Trophoblast cell (in vitro differentiated cells and primary cell): ENCODE data around the gene SMYD3.

ENCODE experiments used
- DNase-seq, 2 donors: peaks; one replicate each; pipeline ENCODE4 v3.0.0-alpha.2; 2016
- H2AFZ ChIP-seq: 2 replicates; pipeline ENCODE4 v1.6.1; 2013; ENCODE audit warnings: low read length, moderate library complexity, mild to moderate bottlenecking; ENCODE audit not compliant: insufficient read depth, poor library complexity
- H2AK5ac ChIP-seq: 2 replicates; pipeline ENCODE4 v1.6.1; 2013; ENCODE audit warnings: mild to moderate bottlenecking, low read length
- H2BK120ac ChIP-seq: 2 replicates; pipeline ENCODE4 v1.6.1; 2013; ENCODE audit warnings: low read length, mild to moderate bottlenecking, moderate library complexity; ENCODE audit not compliant: insufficient read depth, poor library complexity
- H2BK12ac ChIP-seq: 2 replicates; pipeline ENCODE4 v1.6.1; 2013; ENCODE audit warnings: mild to moderate bottlenecking, low read length, moderate library complexity
- H2BK5ac ChIP-seq: 2 replicates; pipeline ENCODE4 v1.6.1; 2013; ENCODE audit warnings: low read length, low read depth, moderate library complexity, mild to moderate bottlenecking; ENCODE audit not compliant: poor library complexity
- H3K14ac ChIP-seq: 2 replicates; pipeline ENCODE4 v1.6.1; 2013; ENCODE audit warnings: mild to moderate bottlenecking, low read length
- H3K18ac ChIP-seq: 2 replicates; pipeline ENCODE4 v1.6.1; 2013; ENCODE audit warnings: mild to moderate bottlenecking, low read length
- H3K23ac ChIP-seq: 2 replicates; pipeline ENCODE4 v1.6.1; 2013; ENCODE audit warnings: low read length
- H3K27ac ChIP-seq: 2 replicates; pipeline ENCODE4 v1.5.1; 2013; ENCODE audit warnings: low read depth, mild to moderate bottlenecking, inconsistent platforms, low read length, moderate library complexity
- H3K27me3 ChIP-seq: 2 replicates; pipeline ENCODE4 v1.6.1; 2013; ENCODE audit warnings: inconsistent platforms, mild to moderate bottlenecking, low read length, moderate library complexity; ENCODE audit not compliant: insufficient read depth
- H3K36me3 ChIP-seq, 2 experiments: 1 replicate in 1 of 2; 2 replicates in 1 of 2; pipeline ENCODE4 v1.6.1; 2013; ENCODE audit warnings: low read length in 2 of 2, mild to moderate bottlenecking in 2 of 2, moderate library complexity in 1 of 2; ENCODE audit not compliant: insufficient read depth in 2 of 2, control insufficient read depth in 1 of 2
- H3K4ac ChIP-seq: 2 replicates; pipeline ENCODE4 v1.6.1; 2013; ENCODE audit warnings: low read depth, mild to moderate bottlenecking, low read length, moderate library complexity
- H3K4me1 ChIP-seq, 2 experiments: 1 replicate in 1 of 2; 2 replicates in 1 of 2; pipeline ENCODE4 v1.6.1; 2013; ENCODE audit warnings: low read length in 2 of 2, mild to moderate bottlenecking in 2 of 2, moderate library complexity in 1 of 2; ENCODE audit not compliant: insufficient read depth in 2 of 2, control insufficient read depth in 1 of 2
- H3K4me2 ChIP-seq: 2 replicates; pipeline ENCODE4 v1.6.1; 2013; ENCODE audit warnings: inconsistent platforms, mild to moderate bottlenecking, low read length, moderate library complexity
- H3K4me3 ChIP-seq: 2 replicates; pipeline ENCODE4 v1.5.1; 2013; ENCODE audit warnings: mild to moderate bottlenecking, low read depth, low read length, inconsistent platforms
- H3K79me1 ChIP-seq: one replicate; pipeline ENCODE4 v1.6.1; 2013; ENCODE audit warnings: low read length
- H3K79me2 ChIP-seq: 2 replicates; pipeline ENCODE4 v1.6.1; 2013; ENCODE audit warnings: low read length, mild to moderate bottlenecking; ENCODE audit not compliant: control insufficient read depth, insufficient read depth, poor library complexity
- H3K9ac ChIP-seq: 2 replicates; pipeline ENCODE4 v1.6.1; 2013; ENCODE audit warnings: mild to moderate bottlenecking, low read length
- H3K9me3 ChIP-seq: 2 replicates; pipeline ENCODE4 v1.6.1; 2013; ENCODE audit warnings: low read depth, mild to moderate bottlenecking, control low read depth, inconsistent platforms, low read length; ENCODE audit not compliant: insufficient read depth
- H4K12ac ChIP-seq: 2 replicates; pipeline ENCODE4 v1.6.1; 2013; ENCODE audit warnings: low read depth, mild to moderate bottlenecking, low read length, moderate library complexity
- H4K8ac ChIP-seq: 2 replicates; pipeline ENCODE4 v1.6.1; 2013; ENCODE audit warnings: low read depth, mild to moderate bottlenecking, low read length, moderate library complexity
- H4K91ac ChIP-seq: one replicate; pipeline ENCODE4 v1.6.1; 2013; ENCODE audit warnings: low read depth, mild to moderate bottlenecking, low read length, moderate library complexity
- WGBS: extraction: QIAGEN DNeasy Blood & Tissue Kit; methylation state at CpG from one replicate; pipeline ENCODE4 v1.1.7; 2013; ENCODE audit warnings: missing lambda C conversion rate; ENCODE audit not compliant: insufficient read length, insufficient coverage; ENCODE audit errors: extremely low coverage; 5-methylcytosine and 5-hydroxymethylcytosine counted together

SMYD3 gene

GRCh38 chr1:246526380-246526779 is 19.3 kb upstream of the SMYD3 start:
- H2AK5ac ChIP-seq = no peak overlapping the region
- DNase-seq = no peak
- H2AFZ ChIP-seq = no peak overlapping the region
- H3K4me1 ChIP-seq = no peaks in the 10 kb centered on the region
- H2BK12ac ChIP-seq = no peak overlapping the region
- H3K14ac ChIP-seq = no peak overlapping the region
- H2BK5ac ChIP-seq = no peak overlapping the region
- no peak overlapping the region for H4K12ac ChIP-seq
- no peak overlapping the region for H3K23ac ChIP-seq
- H3K79me2 ChIP-seq = no peaks in the 10 kb centered on the region
- H4K8ac ChIP-seq = no peak overlapping the region
- H2BK120ac ChIP-seq = no peak overlapping the region
- H3K4me3 ChIP-seq = no peak overlapping the region
- H3K27ac ChIP-seq = no peak overlapping the region
- WGBS = no CpG with 5 or more reads among the region's 4 CpGs
- no peak overlapping the region for H3K4ac ChIP-seq
- no peak overlapping the region for H3K4me2 ChIP-seq
- peaks cover 18% of the 10 kb centered on the region for H3K9me3 ChIP-seq
- no peaks in the 10 kb centered on the region for H3K36me3 ChIP-seq
- H4K91ac ChIP-seq = no peak overlapping the region
- H3K27me3 ChIP-seq = no peaks in the 10 kb centered on the region
- H3K79me1 ChIP-seq = no peaks in the 10 kb centered on the region
- H3K18ac ChIP-seq = no peak overlapping the region
- no peak overlapping the region for H3K9ac ChIP-seq

- no peaks in the 10 kb centered on the region for H3K36me3 ChIP-seq
- H4K12ac ChIP-seq = no peak overlapping the region
- H3K79me1 ChIP-seq = no peaks in the 10 kb centered on the region
- H3K4me1 ChIP-seq = no peaks in the 10 kb centered on the region
- DNase-seq = no peak
- WGBS = no CpG with 5 or more reads among the region's 1 CpG
- no peak overlapping the region for H4K8ac ChIP-seq
- no peak overlapping the region for H2BK120ac ChIP-seq
- no peak overlapping the region for H2AFZ ChIP-seq
- no peak overlapping the region for H3K4me3 ChIP-seq
- no peak overlapping the region for H3K14ac ChIP-seq
- H3K18ac ChIP-seq = no peak overlapping the region
- H3K9ac ChIP-seq = no peak overlapping the region
- no peak overlapping the region for H3K4me2 ChIP-seq
- no peak overlapping the region for H2AK5ac ChIP-seq
- H3K27me3 ChIP-seq = no peaks in the 10 kb centered on the region
- H3K27ac ChIP-seq = no peak overlapping the region
- H2BK12ac ChIP-seq = no peak overlapping the region
- H3K9me3 ChIP-seq = peaks cover 59% of the 10 kb centered on the region
- H3K79me2 ChIP-seq = no peaks in the 10 kb centered on the region
- H2BK5ac ChIP-seq = no peak overlapping the region
- no peak overlapping the region for H4K91ac ChIP-seq
- H3K23ac ChIP-seq = no peak overlapping the region
- no peak overlapping the region for H3K4ac ChIP-seq
Measured at GRCh38 chr1:246519514-246519913, 12.4 kb upstream of the SMYD3 start.

GRCh38 chr1:246518456-246519205 is 11.6 kb upstream of the SMYD3 start:
- no peak overlapping the region for H4K8ac ChIP-seq
- no peak overlapping the region for H3K23ac ChIP-seq
- no peak overlapping the region for H2BK120ac ChIP-seq
- H3K18ac ChIP-seq = no peak overlapping the region
- H3K4ac ChIP-seq = no peak overlapping the region
- no peaks in the 10 kb centered on the region for H3K4me1 ChIP-seq
- H3K4me3 ChIP-seq = no peak overlapping the region
- H3K27ac ChIP-seq = no peak overlapping the region
- no peaks in the 10 kb centered on the region for H3K27me3 ChIP-seq
- no CpG with 5 or more reads among the region's 17 CpGs for WGBS
- no peak overlapping the region for H4K12ac ChIP-seq
- no peak overlapping the region for H2BK12ac ChIP-seq
- H4K91ac ChIP-seq = no peak overlapping the region
- H2AK5ac ChIP-seq = no peak overlapping the region
- peaks cover 58% of the 10 kb centered on the region for H3K9me3 ChIP-seq
- no peak overlapping the region for H3K14ac ChIP-seq
- H3K4me2 ChIP-seq = no peak overlapping the region
- H2AFZ ChIP-seq = no peak overlapping the region
- H3K79me1 ChIP-seq = no peaks in the 10 kb centered on the region
- no peaks in the 10 kb centered on the region for H3K36me3 ChIP-seq
- H3K79me2 ChIP-seq = no peaks in the 10 kb centered on the region
- H2BK5ac ChIP-seq = no peak overlapping the region
- H3K9ac ChIP-seq = no peak overlapping the region
- DNase-seq = no peak

GRCh38 chr1:246517391-246517790 is 10.3 kb upstream of the SMYD3 start:
- no peak overlapping the region for H4K12ac ChIP-seq
- no peak overlapping the region for H4K8ac ChIP-seq
- no peak overlapping the region for H2BK5ac ChIP-seq
- H3K79me1 ChIP-seq = no peaks in the 10 kb centered on the region
- no peaks in the 10 kb centered on the region for H3K36me3 ChIP-seq
- H3K27ac ChIP-seq = no peak overlapping the region
- no peak overlapping the region for H2AFZ ChIP-seq
- no peak overlapping the region for H3K18ac ChIP-seq
- H3K4me1 ChIP-seq = no peaks in the 10 kb centered on the region
- WGBS = no CpG with 5 or more reads among the region's 7 CpGs
- H3K27me3 ChIP-seq = no peaks in the 10 kb centered on the region
- H2AK5ac ChIP-seq = no peak overlapping the region
- no peak overlapping the region for H4K91ac ChIP-seq
- no peaks in the 10 kb centered on the region for H3K79me2 ChIP-seq
- H3K4me3 ChIP-seq = no peak overlapping the region
- H3K4me2 ChIP-seq = no peak overlapping the region
- no peak overlapping the region for H3K23ac ChIP-seq
- H3K14ac ChIP-seq = no peak overlapping the region
- H3K4ac ChIP-seq = no peak overlapping the region
- H3K9me3 ChIP-seq = peaks cover 69% of the 10 kb centered on the region
- DNase-seq = no peak
- no peak overlapping the region for H2BK12ac ChIP-seq
- no peak overlapping the region for H2BK120ac ChIP-seq
- no peak overlapping the region for H3K9ac ChIP-seq
